Hepatocyte (in vitro differentiated cells): ENCODE data around the gene PIGL. TPM values are rescaled to one million over a fixed set of nuclear protein-coding genes. Genes with fewer than 3 reads are reported as not detected.

Experiments used
- DNase-seq: peaks from one replicate; pipeline ENCODE4 v3.0.0-alpha.2; 2016; ENCODE audit warnings: low spot score
- H2AFZ ChIP-seq: fragments of 200-600 bp; sonication (generic); 2 replicates; pipeline ENCODE4 v1.6.0; 2016; ENCODE audit warnings: antibody characterized with exemption, mild to moderate bottlenecking
- H3K27ac ChIP-seq: fragments of 200-600 bp; sonication (generic); 2 replicates; pipeline ENCODE4 v1.5.1; 2016; ENCODE audit warnings: mild to moderate bottlenecking
- H3K27me3 ChIP-seq: fragments of 200-600 bp; sonication (generic); 2 replicates; pipeline ENCODE4 v1.6.1; 2016
- H3K36me3 ChIP-seq: fragments of 200-600 bp; sonication (generic); replicated peaks from 2 replicates; pipeline ENCODE4 v1.5.1; 2016; ENCODE audit warnings: low read depth; ENCODE audit not compliant: insufficient read depth
- H3K4me1 ChIP-seq: fragments of 200-600 bp; sonication (generic); 2 replicates; pipeline ENCODE4 v1.5.1; 2016; ENCODE audit warnings: mild to moderate bottlenecking, moderate library complexity; ENCODE audit not compliant: insufficient read depth
- H3K4me2 ChIP-seq: fragments of 200-600 bp; sonication (generic); 2 replicates; pipeline ENCODE4 v1.6.0; 2016
- H3K4me3 ChIP-seq: fragments of 200-600 bp; sonication (generic); 2 replicates; pipeline ENCODE4 v1.5.1; 2016; ENCODE audit warnings: mild to moderate bottlenecking
- H3K79me2 ChIP-seq: fragments of 200-600 bp; sonication (generic); 2 replicates; pipeline ENCODE4 v1.6.0; 2017; ENCODE audit warnings: mild to moderate bottlenecking
- H3K9me2 ChIP-seq: fragments of 200-600 bp; sonication (generic); replicated peaks from 2 replicates; pipeline ENCODE4 v1.6.0; 2017; ENCODE audit warnings: mild to moderate bottlenecking; ENCODE audit not compliant: insufficient read depth
- H3K9me3 ChIP-seq: fragments of 200-600 bp; sonication (generic); 2 replicates; pipeline ENCODE4 v1.5.1; 2016; ENCODE audit warnings: low read depth, mild to moderate bottlenecking
- H4K20me1 ChIP-seq: fragments of 200-600 bp; sonication (generic); 2 replicates; pipeline ENCODE4 v1.6.0; 2016; ENCODE audit warnings: mild to moderate bottlenecking; ENCODE audit not compliant: insufficient read depth, poor library complexity, severe bottlenecking
- EZH2 ChIP-seq: fragments of 200-600 bp; sonication (generic); IDR thresholded peaks from 2 replicates; pipeline ENCODE4 v1.6.1; 2016; ENCODE audit warnings: antibody characterized with exemption, mild to moderate bottlenecking, borderline replicate concordance
- EZH2phosphoT487 ChIP-seq: fragments of 200-600 bp; sonication (generic); IDR thresholded peaks from one replicate; pipeline ENCODE4 v1.6.1; 2018; ENCODE audit warnings: antibody characterized with exemption, mild to moderate bottlenecking, low read depth, moderate library complexity; ENCODE audit not compliant: unreplicated experiment, severe bottlenecking
- WGBS: methylation state at CpG from one replicate; pipeline ENCODE4 v1.1.6; 2016; ENCODE audit warnings: low lambda C conversion rate; ENCODE audit errors: missing lambda C conversion rate; 5-methylcytosine and 5-hydroxymethylcytosine counted together
- polyA plus RNA-seq: library from polyadenylated mRNA; unstranded; fragments of >200 nt; fragmentation: Nextera tagmentation; extraction: Ambion mirVana; gene quantifications from 2 replicates; pipeline ENCODE4 v1.2.1, GENCODE V29; 2016
- total RNA-seq: library from RNA; depleted of rRNA; stranded (reverse); fragments of >200 nt; gene quantifications from 2 replicates; pipeline ENCODE4 v1.2.3, GENCODE V29; 2014
- TF ChIP-seq, protein P1 (sequence below): fragments of 200-600 bp; sonication (generic); IDR thresholded peaks from 2 replicates; pipeline ENCODE4 v1.5.1; 2016; ENCODE audit warnings: antibody characterized with exemption, mild to moderate bottlenecking; ENCODE audit not compliant: poor library complexity

The PIGL gene
- total and polyA plus RNA-seq, 2 experiments from 2014 or later: 21.2 to 35.9 TPM

DNA sequence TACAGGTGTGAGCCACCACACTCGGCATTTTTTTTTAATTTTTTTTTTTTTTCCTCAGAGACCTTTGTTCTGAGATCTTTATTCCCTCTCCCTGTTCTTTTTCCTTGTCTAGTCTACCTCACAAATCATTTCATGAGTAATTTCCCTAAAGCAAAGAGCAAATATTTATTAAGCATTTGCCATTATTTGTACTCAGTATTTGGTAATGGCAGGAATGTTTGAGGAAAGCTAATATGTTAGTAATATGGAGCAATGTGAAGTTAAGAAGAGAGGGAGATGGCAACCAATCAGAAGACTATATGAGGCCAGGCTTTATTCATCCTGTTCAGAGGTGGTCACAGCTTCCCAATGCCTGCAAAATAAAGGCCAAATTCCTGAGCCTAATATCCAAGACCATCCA lies 122.9 kb downstream of the PIGL start:
- H3K4me3 ChIP-seq: no peak overlapping the region
- H2AFZ ChIP-seq: no peak overlapping the region
- no peaks in the 10 kb centered on the region for H3K9me3 ChIP-seq
- no peaks in the 10 kb centered on the region for H3K79me2 ChIP-seq
- H4K20me1 ChIP-seq: no peaks in the 10 kb centered on the region
- peaks cover 6% of the 10 kb centered on the region for H3K4me1 ChIP-seq
- peak overlapping the region; percentile 51 for H3K27ac ChIP-seq
- no peak overlapping the region for H3K4me2 ChIP-seq
- DNase-seq: no peak
- TF ChIP-seq EZH2: no peak
- TF ChIP-seq, protein P1, sequence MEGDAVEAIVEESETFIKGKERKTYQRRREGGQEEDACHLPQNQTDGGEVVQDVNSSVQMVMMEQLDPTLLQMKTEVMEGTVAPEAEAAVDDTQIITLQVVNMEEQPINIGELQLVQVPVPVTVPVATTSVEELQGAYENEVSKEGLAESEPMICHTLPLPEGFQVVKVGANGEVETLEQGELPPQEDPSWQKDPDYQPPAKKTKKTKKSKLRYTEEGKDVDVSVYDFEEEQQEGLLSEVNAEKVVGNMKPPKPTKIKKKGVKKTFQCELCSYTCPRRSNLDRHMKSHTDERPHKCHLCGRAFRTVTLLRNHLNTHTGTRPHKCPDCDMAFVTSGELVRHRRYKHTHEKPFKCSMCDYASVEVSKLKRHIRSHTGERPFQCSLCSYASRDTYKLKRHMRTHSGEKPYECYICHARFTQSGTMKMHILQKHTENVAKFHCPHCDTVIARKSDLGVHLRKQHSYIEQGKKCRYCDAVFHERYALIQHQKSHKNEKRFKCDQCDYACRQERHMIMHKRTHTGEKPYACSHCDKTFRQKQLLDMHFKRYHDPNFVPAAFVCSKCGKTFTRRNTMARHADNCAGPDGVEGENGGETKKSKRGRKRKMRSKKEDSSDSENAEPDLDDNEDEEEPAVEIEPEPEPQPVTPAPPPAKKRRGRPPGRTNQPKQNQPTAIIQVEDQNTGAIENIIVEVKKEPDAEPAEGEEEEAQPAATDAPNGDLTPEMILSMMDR: no peak
- no peak for TF ChIP-seq EZH2phosphoT487
- WGBS: 50% methylated on average over 1 of the region's 1 CpG
- H3K36me3 ChIP-seq: no peaks in the 10 kb centered on the region
- H3K27me3 ChIP-seq: no peaks in the 10 kb centered on the region
- H3K9me2 ChIP-seq: no peaks in the 10 kb centered on the region

DNA sequence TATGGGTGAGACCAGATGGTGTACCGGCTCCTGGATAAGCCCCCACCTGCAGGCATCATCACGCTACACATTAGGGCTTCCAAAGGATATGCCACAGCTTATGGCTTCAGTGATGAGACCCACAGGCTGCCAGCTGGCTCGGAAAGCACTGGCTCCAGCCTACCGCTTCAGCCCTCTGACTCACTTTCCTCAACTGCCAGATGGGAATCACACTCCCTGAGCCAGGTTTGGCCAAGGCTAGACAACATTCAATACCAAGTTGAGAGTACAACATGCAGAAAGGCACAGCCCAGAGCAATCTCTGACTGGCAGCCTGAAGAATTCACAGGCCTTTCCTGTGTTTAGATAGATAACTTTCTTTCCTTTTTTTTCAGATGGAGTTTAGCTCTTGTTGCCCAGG lies 126.0 kb downstream of the PIGL start:
- H4K20me1 ChIP-seq: no peaks in the 10 kb centered on the region
- no peaks in the 10 kb centered on the region for H3K79me2 ChIP-seq
- no peak overlapping the region for H3K27ac ChIP-seq
- H3K36me3 ChIP-seq: no peaks in the 10 kb centered on the region
- no peak overlapping the region for H2AFZ ChIP-seq
- no peak overlapping the region for H3K4me3 ChIP-seq
- no peaks in the 10 kb centered on the region for H3K27me3 ChIP-seq
- no peaks in the 10 kb centered on the region for H3K9me3 ChIP-seq
- H3K4me2 ChIP-seq: no peak overlapping the region
- DNase-seq: no peak
- H3K9me2 ChIP-seq: no peaks in the 10 kb centered on the region
- H3K4me1 ChIP-seq: peaks cover 6% of the 10 kb centered on the region
- TF ChIP-seq, protein P1: no peak
- TF ChIP-seq EZH2 (no peak), EZH2phosphoT487 (no peak)
- WGBS: 93% methylated on average over 4 of the region's 4 CpGs

DNA sequence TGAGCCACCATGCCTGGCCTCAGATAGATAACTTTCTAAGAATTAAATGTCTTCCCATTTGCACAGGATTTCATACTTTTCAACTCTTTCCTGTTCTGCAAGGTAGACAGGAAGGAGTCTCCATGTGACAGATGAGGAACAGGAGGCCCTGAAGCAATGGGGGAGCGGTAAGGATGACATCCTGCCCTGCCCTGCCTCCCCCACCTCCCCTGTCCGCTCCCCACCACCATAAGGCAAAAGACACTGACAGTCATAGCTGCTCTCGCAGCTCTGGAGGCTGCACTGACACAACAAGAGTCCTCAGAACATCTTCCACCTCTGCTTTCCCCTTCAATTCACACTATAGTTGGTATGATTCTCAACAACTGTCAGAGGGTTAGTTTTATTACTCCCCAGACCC lies 126.6 kb downstream of the PIGL start:
- no peak overlapping the region for H3K4me2 ChIP-seq
- no peaks in the 10 kb centered on the region for H3K79me2 ChIP-seq
- no peak for TF ChIP-seq EZH2phosphoT487
- TF ChIP-seq EZH2: no peak
- TF ChIP-seq, protein P1: no peak
- H3K9me3 ChIP-seq: no peaks in the 10 kb centered on the region
- no peaks in the 10 kb centered on the region for H3K36me3 ChIP-seq
- peaks cover 6% of the 10 kb centered on the region for H3K4me1 ChIP-seq
- 94% methylated on average over 3 of the region's 3 CpGs for WGBS
- no peaks in the 10 kb centered on the region for H3K9me2 ChIP-seq
- no peaks in the 10 kb centered on the region for H3K27me3 ChIP-seq
- H3K27ac ChIP-seq: no peak overlapping the region
- no peak overlapping the region for H3K4me3 ChIP-seq
- DNase-seq: no peak
- no peak overlapping the region for H2AFZ ChIP-seq
- H4K20me1 ChIP-seq: no peaks in the 10 kb centered on the region

DNA sequence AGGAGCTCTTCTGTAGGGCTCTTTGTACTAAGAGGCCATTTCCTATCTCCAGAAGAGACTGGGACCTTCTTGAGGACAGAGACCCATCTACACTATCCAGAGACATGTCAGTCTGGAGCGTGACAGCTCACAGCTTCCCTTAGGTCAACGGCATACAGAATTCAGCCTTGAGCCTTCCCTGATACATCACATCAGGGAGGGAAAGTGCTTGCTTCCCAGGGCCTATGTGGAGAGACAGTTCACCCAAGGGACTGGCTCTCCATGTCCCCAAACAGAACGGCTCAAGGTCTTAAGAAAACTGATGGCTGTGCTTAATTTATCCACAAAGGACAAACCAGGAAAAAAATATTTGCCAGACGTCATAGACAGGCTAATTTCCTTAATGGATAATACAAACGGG lies 128.6 kb downstream of the PIGL start:
- Histone ChIP-seq H2AFZ (no peak overlapping the region), H3K4me2 (no peak overlapping the region), H3K9me3 (no peaks in the 10 kb centered on the region), H4K20me1 (no peaks in the 10 kb centered on the region), H3K4me1 (peaks cover 5% of the 10 kb centered on the region), H3K9me2 (no peaks in the 10 kb centered on the region), H3K79me2 (peaks cover 11% of the 10 kb centered on the region), H3K27ac (no peak overlapping the region), H3K36me3 (no peaks in the 10 kb centered on the region), H3K27me3 (no peaks in the 10 kb centered on the region), H3K4me3 (no peak overlapping the region)
- no peak for DNase-seq
- TF ChIP-seq, protein P1: no peak
- TF ChIP-seq EZH2phosphoT487 (no peak), EZH2 (no peak)
- WGBS: 94% methylated on average over 5 of the region's 5 CpGs
